Body of pancreas (tissue), 4 donors: ENCODE data around the gene ODAD4. TPM values are rescaled to one million over a fixed set of nuclear protein-coding genes. Genes with fewer than 3 reads are reported as not detected.

Experiments used
- ATAC-seq: fragments of 150-250 bp; one replicate; pipeline ENCODE4 v1.9.1; 2016
- DNase-seq, 4 donors: peaks; one replicate each; pipeline ENCODE4 v3.0.0-alpha.2; 2019
- H3K27ac ChIP-seq, 4 donors: fragments of 200-600 bp; sonication (generic); 1 replicate in 3 of 4; 2 replicates in 1 of 4; pipeline versions ENCODE4 v1.5.1 to v1.6.1; 2016 to 2019; ENCODE audit warnings: mild to moderate bottlenecking in 1 of 4, mixed read lengths in 1 of 4, moderate library complexity in 1 of 4
- H3K27me3 ChIP-seq, 2 donors: fragments of 200-600 bp; sonication (generic); one replicate each; pipeline ENCODE4 v1.6.0; 2016; ENCODE audit warnings: mild to moderate bottlenecking in 1 of 2
- H3K36me3 ChIP-seq, 2 donors: fragments of 200-600 bp; sonication (generic); replicated peaks in 1 of 2; 2 replicates each; pipeline ENCODE4 v1.5.1; 2016; ENCODE audit warnings: low read depth in 2 of 2; ENCODE audit not compliant: insufficient read depth in 1 of 2
- H3K4me1 ChIP-seq: fragments of 200-600 bp; sonication (generic); one replicate; pipeline ENCODE4 v1.6.0; 2016
- H3K4me3 ChIP-seq, 2 donors: fragments of 200-600 bp; sonication (generic); 1 replicate in 1 of 2; 2 replicates in 1 of 2; pipeline ENCODE4 v1.5.1; 2016 to 2019
- H3K9me3 ChIP-seq, 3 donors: fragments of 200-600 bp; sonication (generic); 1 replicate in 2 of 3; 2 replicates in 1 of 3; pipeline ENCODE4 v1.5.1; 2016
- CTCF ChIP-seq, 7 experiments: fragments of 450-650 bp in 4 of 7; fragments of 200-600 bp in 3 of 7; sonication (generic) in 3 of 7; IDR thresholded peaks; one replicate each; pipeline ENCODE4 v1.5.1; 2016 to 2019; ENCODE audit warnings: antibody characterized with exemption in 7 of 7
- POLR2A ChIP-seq, 3 donors: fragments of 450-650 bp; IDR thresholded peaks; one replicate each; pipeline ENCODE4 v1.6.1; 2016; ENCODE audit warnings: antibody characterized with exemption in 3 of 3, mild to moderate bottlenecking in 2 of 3
- WGBS, 2 donors: methylation state at CpG; one replicate each; pipeline ENCODE4 v1.1.5; 2017; 5-methylcytosine and 5-hydroxymethylcytosine counted together
- intact Hi-C: fragments of 100-400 bp; cut with DNase I; formaldehyde crosslinking; loops from one replicate; pipeline ENCODE4 v1.15.1; 2023
- total RNA-seq, 2 donors: library from RNA; depleted of rRNA; stranded (reverse); fragments of >200 nt; gene quantifications; one replicate each; pipeline ENCODE4 v1.1.0, GENCODE V29; 2016

Gene ODAD4
- total RNA-seq, 2 donors from 2014 or later, result 0.26 to 0.66 TPM

- H3K4me3 ChIP-seq, result no peak overlapping the region
- TF ChIP-seq POLR2A (IDR thresholded peaks at IDR 0.05) (no peak), CTCF (IDR thresholded peaks at IDR 0.05) (no peak)
- WGBS, 2 donors, result 19 to 33% methylated on average over 2 of the region's 2 CpGs
- ATAC-seq (no peak), DNase-seq (no peak)
- peaks cover 7% of the 10 kb centered on the region for H3K4me1 ChIP-seq
- H3K27ac ChIP-seq, result no peak overlapping the region
- H3K27me3 ChIP-seq, result no peaks in the 10 kb centered on the region
- intact Hi-C loops, result no loop called here
- H3K36me3 ChIP-seq, result peaks cover 18 to 27% of the 10 kb centered on the region in 2 donors
- H3K9me3 ChIP-seq, result no peaks in the 10 kb centered on the region
Observed at GRCh38 chr17:41998497-41998896, 68.1 kb downstream of the ODAD4 start.

GRCh38 chr17:42000413-42001133 is 70.2 kb downstream of the ODAD4 start:
- H3K27ac ChIP-seq, result no peak overlapping the region
- WGBS, 2 donors, result 81 to 82% methylated on average over 3 of the region's 3 CpGs
- intact Hi-C loops, result no loop called here
- peaks cover 10 to 21% of the 10 kb centered on the region in 2 donors for H3K36me3 ChIP-seq
- no peak for DNase-seq
- no peak for ATAC-seq
- H3K9me3 ChIP-seq, result no peaks in the 10 kb centered on the region
- H3K27me3 ChIP-seq, result no peaks in the 10 kb centered on the region
- H3K4me1 ChIP-seq, result peaks cover 7% of the 10 kb centered on the region
- no peak overlapping the region for H3K4me3 ChIP-seq
- no peak for TF ChIP-seq CTCF (IDR thresholded peaks at IDR 0.05)
- TF ChIP-seq POLR2A (IDR thresholded peaks at IDR 0.05), result no peak

GRCh38 chr17:42001729-42002128 is 71.3 kb downstream of the ODAD4 start:
- H3K4me3 ChIP-seq, result no peak overlapping the region
- H3K36me3 ChIP-seq, result peaks cover 10 to 17% of the 10 kb centered on the region in 2 donors
- no peak overlapping the region for H3K27ac ChIP-seq
- intact Hi-C loops, result no loop called here
- peaks cover 7% of the 10 kb centered on the region for H3K4me1 ChIP-seq
- ATAC-seq (no peak), DNase-seq (no peak)
- no peaks in the 10 kb centered on the region for H3K9me3 ChIP-seq
- H3K27me3 ChIP-seq, result no peaks in the 10 kb centered on the region
- TF ChIP-seq POLR2A (IDR thresholded peaks at IDR 0.05), result no peak
- TF ChIP-seq CTCF (IDR thresholded peaks at IDR 0.05), result no peak
- WGBS, 2 donors, result 79 to 84% methylated on average over 2 of the region's 2 CpGs

GRCh38 chr17:42002175-42002791 is 71.9 kb downstream of the ODAD4 start:
- WGBS, 2 donors, result 79 to 82% methylated on average over 7 of the region's 7 CpGs
- no peak overlapping the region for H3K27ac ChIP-seq
- H3K27me3 ChIP-seq, result no peaks in the 10 kb centered on the region
- H3K36me3 ChIP-seq, result peaks cover 10 to 13% of the 10 kb centered on the region in 2 donors
- H3K4me1 ChIP-seq, result peaks cover 10% of the 10 kb centered on the region
- H3K4me3 ChIP-seq, result no peak overlapping the region
- TF ChIP-seq POLR2A (IDR thresholded peaks at IDR 0.05) (no peak), CTCF (IDR thresholded peaks at IDR 0.05) (no peak)
- intact Hi-C loops, result no loop called here
- no peaks in the 10 kb centered on the region for H3K9me3 ChIP-seq
- ATAC-seq, result no peak
- DNase-seq, result no peak
